Activated naive CD4-positive, alpha-beta T cell treated with Interleukin-2 at 50 U/mL for 16 hours (primary cell): Measurements from ENCODE around the gene CAMK1D.
A peak's percentile ranks its signal among the peaks of the same experiment; 100 is the strongest.

Experiments used
- DNase-seq: peaks from one replicate; pipeline ENCODE4 v3.0.0-alpha.2; 2020

The CAMK1D gene

DNA sequence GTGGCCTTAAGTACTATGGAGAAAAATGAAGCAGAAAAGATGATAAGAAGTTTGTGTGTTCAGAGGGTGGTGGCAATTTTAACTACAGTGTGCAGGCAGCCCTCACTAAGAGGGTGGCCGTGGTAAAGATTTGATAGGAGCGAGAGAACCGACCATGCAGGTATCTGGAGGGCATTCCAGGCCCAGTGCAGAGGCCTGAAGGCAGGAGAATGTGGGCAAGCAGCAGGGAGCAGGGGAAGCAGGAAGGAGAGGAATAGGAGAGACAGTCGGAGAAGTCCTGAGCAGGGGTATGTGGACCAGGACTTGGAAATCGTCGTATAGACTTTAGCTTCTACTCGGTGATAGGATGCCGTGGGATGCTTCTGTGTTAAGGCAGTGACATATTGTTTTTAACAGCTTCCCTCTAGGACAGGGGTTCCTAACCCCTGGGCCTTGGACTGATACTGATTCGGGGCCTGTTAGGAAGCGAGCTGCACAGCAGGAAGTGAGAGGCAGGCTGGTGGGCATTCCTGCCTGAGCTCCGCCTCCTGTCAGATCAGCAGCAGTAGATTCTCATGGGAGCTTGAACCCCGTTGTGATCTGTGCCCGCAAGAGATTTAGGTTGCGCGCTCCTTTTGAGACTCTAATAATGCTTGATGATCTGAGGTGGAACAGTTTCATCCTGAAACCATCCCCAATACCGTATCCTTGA, 425.0 kb downstream of the CAMK1D start:
- no peak for DNase-seq

- peak; percentile 15 for DNase-seq
Measured at GRCh38 chr10:12777840-12778585, 428.7 kb downstream of the CAMK1D start.

DNA sequence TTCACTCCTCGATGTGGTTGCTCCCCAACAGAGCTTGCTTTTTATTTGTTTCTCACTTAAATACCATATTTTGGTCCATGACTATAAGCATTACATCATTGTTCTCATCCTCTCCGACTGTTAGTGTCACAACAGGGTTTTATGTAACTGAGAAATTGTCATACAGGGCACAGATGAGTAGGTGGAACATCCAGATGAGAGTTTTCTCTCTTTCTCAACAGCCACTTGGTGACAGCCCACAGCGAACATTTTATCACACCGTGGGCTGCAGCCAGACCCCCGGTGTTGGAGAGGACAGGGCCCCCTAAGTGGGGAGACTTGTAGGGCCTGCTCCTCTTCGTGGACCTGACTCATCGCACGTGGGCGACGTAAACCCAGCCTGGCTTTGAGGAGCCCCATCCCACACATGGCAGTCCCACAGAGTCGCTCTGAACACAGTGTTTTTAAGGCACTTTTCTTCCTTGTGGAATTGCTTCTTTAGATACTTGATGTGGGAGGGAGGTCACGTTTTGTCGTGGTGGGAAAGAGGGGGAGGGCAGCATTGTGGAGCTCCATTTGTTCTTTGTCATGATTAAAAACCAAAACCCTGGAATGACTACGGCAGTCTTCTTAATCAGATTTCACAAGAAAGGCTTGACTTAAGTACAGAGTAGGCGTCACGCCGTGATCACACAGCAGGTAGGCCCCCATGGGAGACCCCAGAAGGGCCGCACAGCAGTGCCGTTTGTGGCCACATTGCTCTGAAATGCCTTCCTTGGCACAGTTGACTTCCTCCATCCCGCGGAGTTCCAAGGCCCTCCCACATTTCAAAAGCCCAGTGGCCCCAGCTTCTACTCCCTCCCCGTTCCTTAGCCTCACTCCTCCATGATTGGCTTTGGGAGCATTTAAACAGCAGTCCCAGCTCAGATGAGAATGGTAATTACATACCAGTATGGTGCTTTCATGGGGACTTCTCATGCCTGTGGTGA, 431.6 kb downstream of the CAMK1D start:
- DNase-seq, result peak; percentile 44

DNA sequence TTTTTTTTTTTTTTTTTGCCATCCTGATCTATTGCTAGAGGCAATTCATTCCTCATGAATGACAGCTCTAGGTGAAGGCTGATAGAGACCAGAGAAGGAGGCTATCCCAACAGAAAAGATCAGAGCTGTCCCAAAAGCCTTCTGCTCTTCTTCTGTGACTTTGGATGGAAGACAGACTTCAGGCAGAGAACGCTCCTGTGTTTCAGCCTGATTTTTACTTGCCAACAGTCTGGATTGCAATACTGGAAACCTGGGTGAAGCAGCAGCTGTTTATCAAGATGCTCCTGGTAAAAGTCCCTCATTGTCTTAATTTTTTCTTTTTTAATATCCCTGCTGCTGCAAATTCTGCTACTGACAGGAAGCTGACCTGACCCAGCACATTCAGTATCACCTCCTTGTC, 432.6 kb downstream of the CAMK1D start:
- DNase-seq, result no peak

- peak; percentile 16 for DNase-seq
Measured at GRCh38 chr10:12782537-12782936, 433.2 kb downstream of the CAMK1D start.

- DNase-seq, result no peak
Measured at GRCh38 chr10:12783293-12783692, 433.9 kb downstream of the CAMK1D start.

GRCh38 chr10:12784646-12785045, 435.3 kb downstream of the CAMK1D start:
- no peak for DNase-seq

GRCh38 chr10:12785415-12785831, 436.1 kb downstream of the CAMK1D start:
- DNase-seq, result no peak

DNA sequence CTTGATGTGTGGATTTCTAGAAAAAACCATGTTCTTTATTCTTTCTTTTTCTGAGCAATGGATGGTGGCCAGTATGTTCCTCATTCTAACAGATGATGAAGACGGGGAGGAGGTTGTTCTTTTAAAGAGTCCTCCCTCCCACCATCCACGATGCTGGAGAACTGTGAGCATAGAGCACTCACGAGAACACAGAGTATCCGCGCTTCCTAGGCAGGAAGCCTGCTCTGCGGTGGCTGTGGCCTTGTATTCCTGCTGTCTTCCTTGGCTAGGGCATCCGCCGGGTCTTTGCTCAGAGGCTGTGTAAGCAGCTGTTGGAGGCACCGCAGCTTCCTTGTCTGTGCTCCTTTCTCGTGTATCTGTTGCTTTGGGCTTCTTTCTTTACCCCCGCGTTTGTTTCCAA, 437.9 kb downstream of the CAMK1D start:
- DNase-seq, result no peak

DNA sequence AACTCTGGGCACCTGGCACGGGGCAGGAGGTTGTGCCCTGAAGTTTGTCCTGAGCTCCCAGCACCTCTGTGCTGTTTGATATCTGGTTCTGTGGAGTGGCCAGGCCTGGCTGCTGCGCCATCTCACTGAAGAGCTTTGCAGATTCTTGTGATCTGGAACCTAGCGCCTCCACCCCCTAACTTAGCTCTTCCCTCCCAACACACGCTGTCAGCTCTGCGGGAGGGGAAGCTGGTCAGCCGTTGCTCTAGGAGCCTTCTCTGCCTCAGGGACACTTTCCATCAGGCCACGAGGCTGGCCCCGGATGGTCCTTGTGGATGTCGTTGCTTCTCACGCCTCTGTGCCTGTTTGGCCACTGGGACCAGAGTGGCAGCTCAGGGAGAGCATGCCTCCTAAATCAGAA, 438.9 kb downstream of the CAMK1D start:
- no peak for DNase-seq

- DNase-seq, result no peak
Measured at GRCh38 chr10:12790270-12790669, 440.9 kb downstream of the CAMK1D start.

DNA sequence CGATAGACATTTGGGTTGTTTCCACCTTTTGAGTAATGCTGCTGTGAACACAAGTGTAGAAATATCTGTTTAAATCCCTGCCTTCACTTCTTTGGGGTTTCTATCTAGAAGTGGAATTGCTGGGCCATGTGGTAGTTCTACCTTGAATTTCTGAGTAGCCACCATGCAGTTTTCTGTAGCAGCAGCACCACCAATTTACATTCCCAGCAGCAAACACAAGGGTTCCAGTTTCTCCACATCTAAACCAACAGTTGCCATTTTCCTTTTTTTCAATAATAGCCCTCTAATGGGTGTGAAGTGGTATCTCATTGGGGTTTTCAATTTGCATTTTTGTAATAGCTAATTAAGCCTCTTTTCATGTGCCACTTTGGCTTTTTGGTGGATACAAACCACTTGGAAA, 442.4 kb downstream of the CAMK1D start:
- DNase-seq, result no peak

DNA sequence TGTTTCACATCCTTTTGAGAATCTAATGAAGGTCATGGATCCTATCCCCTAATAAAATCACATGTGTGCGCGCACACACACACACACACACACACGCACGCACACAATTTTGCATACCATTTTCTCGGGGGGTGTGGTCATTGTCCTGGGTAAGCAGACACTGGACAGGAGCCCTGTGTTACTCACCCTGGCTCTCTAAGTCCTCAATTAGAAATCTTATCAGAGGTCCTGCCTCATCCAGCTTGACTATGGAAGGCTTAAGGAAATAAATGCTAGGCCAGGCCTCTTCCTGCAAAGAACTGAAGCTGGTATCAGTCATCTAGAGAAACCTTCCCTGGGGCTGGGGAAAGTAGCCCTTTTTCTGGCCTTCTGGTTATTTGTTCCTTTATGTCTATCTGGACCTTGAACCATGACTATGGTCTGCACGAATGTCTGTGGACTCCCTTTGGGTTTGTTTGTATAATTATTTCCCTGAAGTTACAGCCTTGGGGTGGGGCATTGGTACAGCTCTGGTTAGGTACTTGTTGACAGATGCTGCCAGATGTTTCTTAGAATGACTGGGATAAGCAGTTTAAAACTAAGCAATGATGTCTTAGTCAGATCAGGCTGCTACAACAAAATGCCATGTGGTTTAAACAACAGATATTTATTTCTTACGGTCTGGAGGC, 443.7 kb downstream of the CAMK1D start:
- no peak for DNase-seq

GRCh38 chr10:12795315-12796110, 446.2 kb downstream of the CAMK1D start:
- DNase-seq, result no peak

DNA sequence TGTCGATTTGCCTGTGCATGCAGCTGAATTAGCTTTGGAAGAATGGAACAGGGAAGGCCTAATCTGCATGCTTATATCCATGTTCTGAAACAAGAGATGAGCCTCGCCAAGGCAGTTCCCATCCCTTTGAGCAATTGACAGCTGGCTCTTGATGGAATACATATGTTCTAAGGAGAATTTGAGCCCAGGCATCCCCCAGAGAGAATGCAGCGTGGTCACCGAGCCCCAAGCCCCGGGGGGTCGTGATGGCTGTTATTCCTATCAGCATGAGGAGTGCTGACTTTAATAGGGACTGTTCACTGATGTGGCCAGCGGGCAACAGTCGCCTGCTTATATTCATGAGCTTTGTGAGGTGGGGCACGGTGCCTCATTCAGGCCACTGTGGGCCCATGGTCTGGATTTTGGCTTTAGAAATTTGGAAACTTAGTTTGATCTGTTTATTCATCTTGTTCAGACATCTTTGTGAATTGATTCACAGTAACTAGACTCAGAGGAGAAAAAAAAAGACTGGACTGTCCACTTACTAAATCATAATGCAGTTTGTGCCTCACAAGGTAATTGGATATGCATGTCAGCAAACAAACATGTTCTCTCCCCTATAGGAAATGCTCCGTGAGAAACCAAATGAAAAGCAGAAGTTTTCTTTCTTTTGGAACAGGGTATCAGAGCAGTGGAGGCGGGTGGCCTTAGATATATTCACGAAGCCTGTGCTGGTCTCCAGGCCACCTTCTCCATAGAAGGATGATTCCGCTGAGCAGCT, 447.2 kb downstream of the CAMK1D start:
- DNase-seq, result no peak

- no peak for DNase-seq
Measured at GRCh38 chr10:12797471-12798262, 448.3 kb downstream of the CAMK1D start.

DNA sequence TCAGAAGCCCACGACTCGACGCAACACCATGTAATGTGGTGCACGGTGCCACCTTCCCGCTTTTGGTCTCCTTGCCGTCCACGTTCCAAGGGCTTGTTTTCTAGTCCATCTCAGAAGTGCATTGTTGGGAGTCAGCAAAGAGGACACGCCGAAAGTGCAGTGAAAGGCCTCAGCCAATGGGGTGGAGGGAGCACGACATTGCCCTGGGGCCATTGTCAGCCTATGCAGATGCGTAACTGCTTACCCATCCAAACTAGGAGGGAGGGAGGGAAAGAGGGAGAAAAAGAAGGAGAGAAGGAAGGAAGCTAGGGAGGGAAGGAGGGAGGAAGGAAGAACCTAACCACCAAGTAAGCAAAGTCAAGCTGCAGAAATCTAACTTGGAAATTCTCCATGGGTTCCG, 449.8 kb downstream of the CAMK1D start:
- DNase-seq, result no peak

- no peak for DNase-seq
Measured at GRCh38 chr10:12799714-12800113, 450.4 kb downstream of the CAMK1D start.

DNA sequence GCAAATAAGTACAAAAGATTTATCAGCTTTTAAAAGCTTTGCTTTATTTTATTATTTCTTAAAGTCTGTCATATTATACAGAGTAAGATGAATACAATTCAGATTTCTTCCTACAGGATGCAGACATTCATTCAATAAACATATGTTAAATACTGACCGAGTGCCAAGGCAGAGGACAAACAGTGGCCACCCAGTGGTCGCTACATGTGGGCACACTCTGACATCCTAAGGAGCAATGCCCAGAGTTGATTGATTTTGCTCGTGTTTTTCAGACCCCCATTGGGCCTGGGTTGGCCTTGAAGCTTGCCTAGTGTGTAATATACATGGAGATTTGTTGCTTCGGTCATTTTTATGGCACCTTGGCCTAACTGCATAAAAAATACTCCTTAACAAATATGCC, 451.0 kb downstream of the CAMK1D start:
- DNase-seq, result no peak
